Gastroesophageal sphincter (tissue), 3 donors: ENCODE data around the gene CCDC159.

Experiments used
- POLR2AphosphoS5 ChIP-seq: sonication (generic); formaldehyde crosslinking; IDR thresholded peaks from one replicate; pipeline ENCODE4 v1.6.1; 2017; ENCODE audit warnings: antibody characterized with exemption
- TF ChIP-seq, protein P1 (sequence below), 4 experiments: fragments of 200-600 bp in 2 of 4; fragments of 450-650 bp in 2 of 4; sonication (generic) in 1 of 4; IDR thresholded peaks; one replicate each; pipeline ENCODE4 v1.5.1; 2017 to 2019; ENCODE audit warnings: antibody characterized with exemption in 4 of 4, mild to moderate bottlenecking in 2 of 4, moderate library complexity in 2 of 4

DNA sequence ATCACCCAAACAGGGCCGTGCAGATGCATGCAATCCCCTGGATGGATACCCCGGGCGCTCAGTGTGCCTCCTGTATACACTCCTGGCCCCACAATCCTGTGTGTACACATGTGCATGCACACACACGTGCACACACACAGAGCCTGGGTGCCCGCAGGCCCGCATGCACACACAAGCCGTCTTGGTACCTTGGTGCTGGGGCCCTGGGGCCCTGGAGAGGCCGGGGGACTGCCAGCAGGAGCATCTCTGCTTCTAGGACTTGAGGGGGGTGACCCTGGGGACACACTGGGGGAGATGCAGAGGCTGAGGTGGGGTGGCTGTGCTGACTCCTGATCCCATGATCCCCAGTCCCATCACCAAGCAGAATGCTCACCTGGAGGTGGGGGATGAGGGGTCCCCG, 53.3 kb downstream of the CCDC159 start:
- no peak for TF ChIP-seq POLR2AphosphoS5
- TF ChIP-seq, protein P1, sequence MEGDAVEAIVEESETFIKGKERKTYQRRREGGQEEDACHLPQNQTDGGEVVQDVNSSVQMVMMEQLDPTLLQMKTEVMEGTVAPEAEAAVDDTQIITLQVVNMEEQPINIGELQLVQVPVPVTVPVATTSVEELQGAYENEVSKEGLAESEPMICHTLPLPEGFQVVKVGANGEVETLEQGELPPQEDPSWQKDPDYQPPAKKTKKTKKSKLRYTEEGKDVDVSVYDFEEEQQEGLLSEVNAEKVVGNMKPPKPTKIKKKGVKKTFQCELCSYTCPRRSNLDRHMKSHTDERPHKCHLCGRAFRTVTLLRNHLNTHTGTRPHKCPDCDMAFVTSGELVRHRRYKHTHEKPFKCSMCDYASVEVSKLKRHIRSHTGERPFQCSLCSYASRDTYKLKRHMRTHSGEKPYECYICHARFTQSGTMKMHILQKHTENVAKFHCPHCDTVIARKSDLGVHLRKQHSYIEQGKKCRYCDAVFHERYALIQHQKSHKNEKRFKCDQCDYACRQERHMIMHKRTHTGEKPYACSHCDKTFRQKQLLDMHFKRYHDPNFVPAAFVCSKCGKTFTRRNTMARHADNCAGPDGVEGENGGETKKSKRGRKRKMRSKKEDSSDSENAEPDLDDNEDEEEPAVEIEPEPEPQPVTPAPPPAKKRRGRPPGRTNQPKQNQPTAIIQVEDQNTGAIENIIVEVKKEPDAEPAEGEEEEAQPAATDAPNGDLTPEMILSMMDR (IDR thresholded peaks at IDR 0.05) = no peak
